HCEC 1CT (cell line): Measurements from ENCODE around the gene LSMEM2.
"Not testable (repeated sequence)": the region's sequence is repeated elsewhere in the genome, so short reads cannot be mapped to it uniquely, and the experiment has no call there.

ENCODE experiments used
- DNase-seq: peaks from one replicate; pipeline ENCODE4 v3.0.0-alpha.2; 2017

Gene LSMEM2

DNA sequence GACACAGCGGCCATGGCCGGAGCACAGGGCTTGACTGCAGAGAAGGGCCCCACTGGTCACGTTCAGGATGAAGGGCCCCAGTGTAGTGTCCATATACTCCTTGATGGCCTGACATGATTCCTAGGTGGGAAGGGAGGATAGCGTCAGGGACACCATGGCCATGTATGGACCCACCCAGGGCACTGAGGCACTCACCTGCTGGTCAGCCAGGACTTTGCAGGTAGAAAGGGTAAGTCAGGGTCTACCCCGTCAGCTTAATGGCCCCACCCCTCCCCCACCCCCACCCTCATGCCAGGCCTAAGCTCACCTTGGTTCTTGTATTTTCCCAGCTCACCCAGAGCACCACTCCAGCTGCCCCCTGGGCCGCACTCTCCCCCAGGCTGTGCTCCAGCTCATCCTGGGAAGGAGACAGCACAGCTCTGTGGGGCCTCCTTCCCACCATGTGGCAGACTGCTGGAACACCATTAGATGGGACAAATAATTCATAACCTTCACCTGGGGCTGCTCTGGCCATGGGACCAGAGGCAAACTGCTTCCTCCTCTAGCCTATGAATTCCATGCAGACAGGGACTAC is 21.9 kb downstream of the LSMEM2 start:
- no peak for DNase-seq

DNA sequence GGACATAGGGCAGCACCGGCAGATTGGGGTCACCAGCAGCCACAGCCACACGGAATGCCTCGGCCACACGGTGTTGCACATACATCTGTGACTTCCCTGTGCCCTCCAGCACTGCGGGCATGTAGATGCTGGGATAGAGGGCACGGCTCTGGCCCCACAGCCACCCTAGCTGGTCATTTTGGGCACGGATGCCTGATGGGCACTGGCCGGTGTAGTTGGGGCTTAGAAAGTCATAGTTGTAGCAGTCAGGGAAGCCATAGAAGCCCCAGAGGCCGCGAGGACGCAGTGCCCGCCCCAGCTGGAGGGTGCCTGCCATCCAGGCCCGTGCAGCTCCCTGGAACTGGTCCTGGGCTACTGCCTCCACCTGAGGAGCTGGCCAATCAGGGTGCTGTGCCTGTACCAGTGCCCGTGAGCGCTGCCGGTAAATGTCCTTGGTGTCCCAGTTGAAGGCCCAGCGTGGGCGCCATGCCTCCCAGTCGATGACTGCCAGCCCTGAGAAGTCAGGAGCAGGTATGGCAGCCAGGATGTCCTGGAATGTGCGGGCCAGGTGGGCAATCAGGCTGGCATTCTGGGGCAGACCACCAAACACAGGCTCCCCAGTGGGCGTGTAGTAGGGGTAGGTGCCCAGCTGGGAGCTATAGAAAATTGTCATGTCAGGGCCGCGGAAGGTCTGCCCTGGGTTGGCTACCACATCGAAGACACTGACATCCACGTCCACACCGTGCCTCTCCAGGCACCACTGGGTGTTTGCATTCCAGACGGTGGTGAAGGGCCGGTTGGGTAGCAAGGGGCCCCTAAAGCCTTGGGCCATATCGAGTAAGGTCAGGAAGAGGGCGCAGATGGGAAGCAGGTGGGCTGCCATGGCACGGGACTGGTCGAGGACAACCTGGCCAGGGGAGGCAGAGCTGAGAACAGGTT is 23.5 kb downstream of the LSMEM2 start:
- DNase-seq = no peak

DNA sequence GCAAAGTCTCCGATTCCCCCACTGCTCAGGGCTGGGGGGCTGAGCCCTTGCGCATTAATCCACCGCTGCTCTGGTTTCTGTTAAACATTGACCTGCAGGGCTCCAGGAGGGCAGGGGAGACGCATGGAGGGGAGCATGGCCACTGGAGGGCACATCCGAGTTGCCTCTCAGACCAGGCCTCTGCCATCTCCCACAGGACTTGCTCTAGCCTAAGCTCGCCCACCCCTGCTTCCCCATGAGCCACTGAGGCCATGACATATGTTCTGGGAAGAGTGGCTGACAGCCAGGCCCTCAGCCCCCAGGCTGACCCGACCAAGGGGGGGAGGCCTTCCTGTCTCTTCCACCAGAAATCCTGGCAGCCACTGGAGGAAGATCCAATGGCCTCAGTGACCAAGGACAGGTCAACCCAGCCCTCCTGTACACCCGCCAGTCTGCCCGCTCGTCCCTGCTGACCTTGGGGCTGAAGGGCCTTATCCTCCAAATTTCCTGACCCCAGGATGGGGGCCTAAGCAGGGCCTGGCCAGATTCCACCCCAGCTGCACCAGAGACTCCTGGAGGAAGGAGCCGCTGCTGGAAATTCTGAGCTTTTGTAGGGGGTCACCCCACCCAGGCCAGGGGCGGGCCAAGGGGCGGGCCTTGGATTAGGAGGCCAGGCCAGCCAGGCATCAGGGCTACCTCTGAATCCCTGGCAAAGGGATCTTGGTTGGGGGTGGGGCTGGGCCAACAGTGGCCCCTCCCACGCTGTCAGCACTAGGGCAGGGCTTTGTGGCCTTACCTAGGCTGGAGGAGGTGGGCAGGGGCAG is 24.3 kb downstream of the LSMEM2 start, which contains the start of gene HYAL1:
Gene HYAL1, minus strand, starts transcription at position 562 of the 803 bp plus-strand sequence. CDS start 618 bp downstream, outside the sequence.
- DNase-seq = peak; percentile 7

DNA sequence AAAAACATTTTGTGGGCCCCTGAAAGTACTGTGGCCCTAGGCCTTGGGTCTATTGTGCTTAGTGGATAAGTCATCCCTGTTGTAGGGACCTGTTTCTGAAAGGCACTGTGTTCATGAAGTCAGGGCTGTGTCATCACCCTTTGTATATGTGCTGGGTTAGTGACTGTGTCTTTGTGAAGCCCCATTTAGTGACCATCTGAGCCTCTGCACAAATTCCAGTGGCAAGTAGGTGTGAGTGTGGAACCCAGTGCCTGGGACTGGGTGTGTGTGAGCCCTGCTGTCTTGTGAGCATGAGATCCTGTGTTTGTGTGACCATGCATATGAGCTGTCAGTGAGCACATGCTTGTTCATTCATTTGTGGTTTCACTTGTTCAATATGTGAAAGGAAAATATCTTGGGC is 25.7 kb downstream of the LSMEM2 start:
- peak; percentile 57 for DNase-seq

DNA sequence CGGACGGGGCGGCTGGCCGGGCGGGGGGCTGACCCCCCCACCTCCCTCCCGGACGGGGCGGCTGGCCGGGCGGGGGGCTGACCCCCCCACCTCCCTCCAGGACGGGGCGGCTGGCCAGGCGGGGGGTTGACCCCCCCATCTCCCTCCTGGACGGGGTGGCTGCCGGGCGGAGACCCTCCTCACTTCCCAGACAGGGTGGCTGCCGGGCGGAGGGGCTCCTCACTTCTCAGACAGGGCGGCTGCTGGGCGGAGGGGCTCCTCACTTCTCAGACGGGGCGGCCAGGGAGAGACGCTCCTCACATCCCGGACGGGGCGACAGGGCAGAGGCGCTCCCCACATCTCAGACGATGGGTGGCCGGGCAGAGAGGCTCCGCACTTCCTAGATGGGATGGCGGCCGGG is 33.2 kb downstream of the LSMEM2 start:
- not testable (repeated sequence) for DNase-seq

DNA sequence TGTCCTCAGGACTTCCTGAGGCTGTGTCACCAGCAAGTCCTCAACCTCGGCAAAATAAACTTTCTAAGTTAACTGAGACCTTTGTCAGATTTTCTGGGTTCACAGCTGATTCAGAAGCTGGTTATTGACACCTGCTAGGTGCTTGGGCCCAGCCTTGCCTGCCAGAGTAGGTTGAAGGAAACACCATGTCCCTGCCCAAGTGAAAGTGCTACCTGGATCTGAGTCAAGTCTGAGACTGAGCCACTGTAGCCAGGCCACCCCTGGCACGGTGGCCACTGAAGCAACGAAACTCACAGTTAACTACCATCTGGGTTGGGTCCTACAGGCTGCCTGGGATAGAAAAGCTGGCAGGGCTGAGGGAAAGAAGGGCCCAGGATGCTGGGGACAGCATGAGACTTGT is 35.5 kb downstream of the LSMEM2 start:
- DNase-seq = no peak

DNA sequence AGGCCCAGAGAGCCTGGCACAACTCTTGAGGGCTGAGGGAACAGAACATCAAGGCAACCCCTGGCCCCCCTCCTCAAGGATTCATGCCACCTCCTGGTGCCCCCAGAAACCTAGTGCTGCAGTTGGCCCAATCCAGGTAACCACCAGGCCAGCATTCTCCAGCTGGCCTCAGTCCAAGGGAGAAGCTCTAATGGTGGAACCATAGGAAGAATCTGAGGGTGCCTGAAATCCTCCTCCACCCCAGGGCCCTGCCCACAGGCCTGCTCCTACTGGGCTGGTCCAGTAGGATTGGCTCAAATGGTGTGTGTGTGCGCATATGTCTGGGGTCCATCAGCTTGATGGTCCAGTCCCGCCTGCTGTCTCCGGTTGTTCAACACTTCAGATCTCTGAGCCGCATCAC is 35.9 kb downstream of the LSMEM2 start:
- DNase-seq = no peak

DNA sequence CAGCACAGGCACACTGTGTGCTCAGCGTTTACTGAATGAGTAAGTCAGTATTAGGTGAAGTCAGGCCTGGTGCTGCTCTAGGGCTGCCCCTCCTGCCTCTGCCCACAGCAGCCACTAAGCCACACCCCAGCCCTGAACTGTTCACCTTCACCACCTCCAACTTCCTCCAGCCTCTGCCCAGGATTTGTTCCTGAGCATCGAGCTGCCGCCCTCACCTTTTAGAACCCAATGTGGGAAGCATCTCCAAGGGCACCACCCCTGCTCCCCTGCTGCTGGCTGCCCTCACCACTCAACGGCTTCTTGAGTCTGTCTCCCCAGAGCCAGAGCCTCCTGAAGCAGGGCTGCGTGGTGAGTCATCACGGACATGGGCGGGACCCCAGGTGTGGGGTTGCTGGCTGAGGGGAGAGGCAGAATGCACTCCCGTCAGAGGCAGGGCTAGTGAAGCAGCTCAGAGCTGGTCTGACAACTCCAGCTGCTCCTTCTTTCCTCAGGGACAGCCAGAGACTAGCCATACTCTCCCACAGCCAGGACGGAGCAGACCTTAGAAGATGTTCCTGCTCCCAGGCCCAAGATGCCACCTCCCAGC is 37.9 kb downstream of the LSMEM2 start:
- no peak for DNase-seq

DNA sequence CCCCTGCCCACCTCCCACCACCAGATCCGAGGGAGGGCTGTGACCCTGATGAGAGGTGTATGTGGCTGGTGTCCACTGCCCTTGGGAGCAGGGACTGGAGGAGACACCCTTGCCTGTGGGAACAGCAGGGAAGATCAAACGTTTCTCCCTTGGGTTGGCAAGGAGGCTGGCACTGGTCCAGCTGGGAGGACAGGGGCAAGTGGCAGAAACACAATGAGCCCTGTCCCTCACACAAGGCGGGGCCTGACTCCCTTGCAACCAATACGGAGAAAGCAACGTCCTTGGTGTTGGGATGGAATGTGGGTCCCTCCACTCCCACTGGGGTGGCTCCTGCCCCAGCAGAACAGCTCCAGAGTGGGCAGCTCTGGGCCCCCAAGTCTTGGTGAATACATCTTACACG is 38.4 kb downstream of the LSMEM2 start:
- no peak for DNase-seq

DNA sequence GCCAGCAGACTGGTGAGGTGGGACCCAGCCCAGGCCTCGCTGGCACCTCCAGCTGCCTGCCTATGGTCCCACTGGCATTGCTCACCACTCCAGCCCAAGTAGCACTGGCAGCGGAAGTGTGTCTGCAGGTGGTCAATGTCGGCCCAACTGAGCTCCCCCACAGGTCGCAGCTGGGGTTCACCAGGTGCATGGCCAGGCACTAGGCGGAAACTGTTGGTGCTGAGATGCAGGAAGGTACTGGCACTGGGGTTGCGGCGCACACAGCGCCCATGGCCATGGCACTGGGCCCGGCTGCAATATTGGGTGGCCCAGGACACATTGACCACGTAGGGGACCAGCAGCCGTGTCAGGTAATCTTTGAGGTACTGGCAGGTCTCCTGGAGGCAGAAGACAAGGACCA is 39.3 kb downstream of the LSMEM2 start:
- DNase-seq = no peak

DNA sequence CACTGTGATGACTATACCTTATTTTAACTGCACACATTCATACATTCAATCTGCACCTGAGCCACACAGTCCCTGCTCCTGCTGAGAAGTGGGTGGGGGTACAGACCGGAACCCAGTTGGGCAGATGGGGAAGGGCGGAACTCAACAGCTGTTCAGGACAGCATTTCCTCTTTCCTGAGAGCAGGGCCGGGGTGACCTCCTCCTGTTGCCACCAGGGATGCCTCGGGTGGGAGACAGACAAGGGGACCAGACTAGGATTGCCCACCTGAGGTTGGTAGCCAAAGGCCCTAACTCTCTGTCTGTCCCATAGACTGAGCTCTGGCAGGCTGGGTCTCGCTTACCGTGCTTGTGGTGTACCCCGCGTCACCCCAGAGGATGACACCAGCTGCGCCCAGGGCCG is 39.7 kb downstream of the LSMEM2 start:
- no peak for DNase-seq

DNA sequence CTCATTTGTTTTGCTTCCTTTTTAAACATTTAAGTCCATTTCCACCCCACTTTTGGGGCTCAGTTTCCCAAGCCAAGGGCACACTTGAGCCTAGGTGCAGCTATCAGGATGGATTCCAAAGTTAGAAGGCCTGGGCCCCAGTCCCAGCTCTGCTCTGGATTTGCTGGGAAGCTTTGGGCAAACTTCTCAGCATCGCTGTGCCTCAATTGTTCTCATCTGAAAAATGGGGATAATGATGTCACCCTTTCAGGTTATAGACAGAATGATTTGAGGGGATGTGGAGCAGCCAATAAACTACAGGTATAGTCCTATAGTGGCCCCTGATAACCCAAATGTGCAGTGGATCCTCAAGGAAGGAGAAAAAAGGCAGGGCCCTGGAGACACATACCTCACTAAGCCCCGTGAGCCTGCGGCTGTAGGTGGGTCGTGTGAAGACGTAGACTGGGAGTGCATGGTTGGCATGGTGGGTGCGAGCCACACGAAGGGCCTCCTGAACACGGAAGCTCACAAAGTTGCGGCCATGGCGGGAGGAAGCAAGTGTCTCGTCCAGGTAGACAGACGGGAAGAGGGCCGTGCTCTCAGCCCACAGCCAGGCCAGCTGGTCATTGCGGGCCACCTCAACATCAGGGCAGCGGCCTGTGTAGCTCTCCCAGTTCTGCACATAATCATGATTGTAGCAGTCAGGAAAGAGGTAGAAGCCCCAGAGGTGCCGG is 40.5 kb downstream of the LSMEM2 start:
- no peak for DNase-seq

DNA sequence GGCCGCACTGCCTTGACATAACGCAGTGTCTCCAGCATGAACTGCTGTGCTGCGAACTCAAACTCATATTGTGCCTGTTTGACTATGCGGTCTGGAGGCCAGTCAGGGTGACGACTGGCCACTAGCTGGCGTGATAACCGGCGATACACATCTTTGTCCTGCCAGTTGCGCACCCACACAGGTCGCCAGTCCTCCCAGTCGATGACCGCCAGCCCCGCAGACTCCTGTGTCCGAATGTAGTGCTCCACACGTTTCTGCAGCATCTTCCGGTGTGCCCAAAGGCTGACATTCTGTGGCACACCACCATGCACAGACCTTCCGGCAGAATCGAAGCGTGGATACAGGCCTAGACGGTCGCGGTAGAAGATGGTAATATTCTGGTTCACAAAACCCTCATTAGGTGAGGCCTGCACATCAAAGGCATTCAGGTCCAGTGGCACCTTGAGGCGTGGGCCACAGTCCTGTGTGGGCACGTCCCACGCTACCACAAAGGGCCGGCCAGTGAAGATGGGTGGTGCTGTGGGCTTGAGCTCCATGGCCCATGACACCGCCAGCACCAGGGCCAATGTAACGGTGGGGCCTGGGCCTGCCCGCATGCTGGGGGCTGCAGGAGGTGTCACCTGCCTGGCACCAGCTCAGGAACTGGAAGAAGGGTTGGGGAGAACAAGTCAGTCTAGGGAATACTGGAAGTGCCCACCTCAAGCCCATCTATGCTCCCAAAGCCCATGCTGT is 41.2 kb downstream of the LSMEM2 start:
- DNase-seq = no peak

DNA sequence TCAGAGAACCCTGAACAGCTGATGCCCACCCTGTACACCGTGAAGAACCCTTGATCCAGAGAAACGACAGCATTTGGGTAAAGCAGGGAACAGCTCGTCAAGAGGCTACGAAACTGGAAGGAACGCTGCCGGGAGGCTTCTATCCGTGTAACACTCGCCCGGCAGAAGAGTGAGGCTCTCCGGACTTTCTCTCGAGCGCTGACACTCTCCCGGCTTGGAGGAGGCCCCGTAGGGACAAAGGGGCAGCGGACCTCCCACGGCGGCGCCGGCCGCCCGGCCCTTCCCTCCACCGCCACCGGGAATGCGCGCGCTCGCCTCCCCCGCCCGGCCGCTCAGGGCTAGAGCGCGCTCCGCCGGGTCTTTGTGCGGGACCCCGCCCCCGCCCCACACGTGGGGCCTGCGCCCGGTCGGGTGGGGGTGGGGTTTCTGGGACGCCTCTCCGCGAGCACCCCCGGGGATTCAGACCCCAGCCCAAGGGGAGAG is 42.0 kb downstream of the LSMEM2 start:
- DNase-seq = peak; percentile 40

DNA sequence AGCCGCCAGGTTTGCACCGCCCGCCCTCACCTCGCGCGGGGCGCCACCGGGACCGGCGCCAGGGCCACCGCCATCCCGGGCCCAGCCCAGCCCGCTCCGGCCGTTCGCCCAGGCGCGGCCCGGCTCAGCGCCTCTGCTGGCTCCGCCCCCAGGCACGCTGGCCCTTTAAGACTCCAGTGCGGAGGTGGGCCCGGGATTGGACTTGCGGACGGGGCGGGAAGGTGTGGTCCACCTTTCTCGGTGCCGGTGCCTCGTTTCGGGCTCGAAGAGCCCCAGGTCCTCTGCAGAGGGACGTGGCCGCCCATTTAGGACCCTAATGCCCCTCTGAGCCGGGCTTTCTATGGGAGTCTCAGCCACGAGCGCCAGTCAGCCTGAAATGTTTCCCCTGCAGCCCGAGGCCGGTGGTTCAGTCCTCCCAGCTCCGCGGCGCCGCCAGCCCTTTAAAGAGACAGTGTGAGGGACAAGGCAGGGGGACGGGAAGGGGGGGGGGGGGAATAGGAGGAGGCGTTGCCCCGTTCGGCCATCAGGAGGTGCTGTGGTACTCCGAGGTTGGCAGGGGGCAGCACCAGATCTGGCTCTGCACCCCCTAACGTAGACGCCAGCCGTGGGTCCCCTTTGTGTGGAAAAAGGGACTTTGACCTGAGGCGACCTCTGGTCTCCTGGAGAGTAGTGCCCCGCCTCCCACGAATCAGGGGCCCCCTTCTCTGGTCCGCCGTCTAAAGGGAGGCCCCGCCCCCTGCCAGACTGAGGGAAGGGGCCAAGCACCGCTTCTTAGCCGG is 42.6 kb downstream of the LSMEM2 start:
- peak; percentile 91 for DNase-seq

DNA sequence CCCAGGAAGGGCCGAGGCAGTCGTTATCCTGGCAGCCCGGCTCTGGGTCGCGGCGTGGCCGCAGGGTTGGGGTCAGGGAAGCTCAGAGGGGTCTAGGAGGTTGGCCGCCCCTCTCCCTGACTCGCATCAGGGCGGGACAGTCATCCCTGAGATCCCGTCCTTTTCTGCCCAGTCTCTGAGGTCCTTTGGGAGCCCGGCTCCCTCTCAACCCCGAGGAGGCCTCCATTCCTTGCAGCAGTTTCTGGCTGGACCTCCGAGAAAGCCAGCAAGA is 43.2 kb downstream of the LSMEM2 start:
- DNase-seq = no peak

DNA sequence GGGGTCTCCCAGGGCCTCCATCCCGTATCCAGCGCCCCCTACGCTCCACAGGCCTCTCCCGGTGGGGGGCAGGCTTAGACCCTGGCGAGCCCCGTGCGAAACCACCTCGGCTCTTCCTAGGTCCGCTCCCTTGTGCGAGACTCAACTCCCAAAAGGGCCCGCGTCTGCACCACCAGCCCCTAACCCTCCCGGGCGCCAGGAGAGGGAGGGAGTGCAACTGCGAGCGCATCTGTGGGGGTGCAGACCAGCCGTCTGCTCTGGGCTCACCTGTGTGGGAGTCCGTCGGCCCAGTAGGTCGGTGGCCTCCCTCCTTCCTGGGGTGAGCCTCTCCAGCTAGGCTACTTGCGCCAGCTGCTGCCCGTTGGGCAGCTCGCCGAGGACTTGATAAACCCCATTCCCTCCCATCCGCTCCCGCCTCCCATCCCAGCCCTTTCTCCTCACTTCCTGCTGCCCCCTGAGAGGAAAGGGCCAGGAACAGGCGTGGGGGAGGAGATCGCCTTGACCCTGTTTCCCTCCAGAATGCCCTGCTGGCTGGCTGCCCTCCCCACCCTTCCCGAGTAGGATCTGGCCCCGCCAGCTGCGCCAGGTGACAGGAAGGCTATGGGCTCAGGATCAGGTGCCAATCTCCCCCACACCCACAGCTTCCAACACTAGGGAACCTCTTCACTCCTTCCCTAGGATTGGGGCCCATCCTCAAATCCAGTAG is 43.7 kb downstream of the LSMEM2 start, which contains the start of gene HYAL2:
Gene HYAL2, minus strand, starts transcription at position 360 of the 706 bp plus-strand sequence. CDS start 2,256 bp downstream, outside the sequence.
- DNase-seq = no peak

DNA sequence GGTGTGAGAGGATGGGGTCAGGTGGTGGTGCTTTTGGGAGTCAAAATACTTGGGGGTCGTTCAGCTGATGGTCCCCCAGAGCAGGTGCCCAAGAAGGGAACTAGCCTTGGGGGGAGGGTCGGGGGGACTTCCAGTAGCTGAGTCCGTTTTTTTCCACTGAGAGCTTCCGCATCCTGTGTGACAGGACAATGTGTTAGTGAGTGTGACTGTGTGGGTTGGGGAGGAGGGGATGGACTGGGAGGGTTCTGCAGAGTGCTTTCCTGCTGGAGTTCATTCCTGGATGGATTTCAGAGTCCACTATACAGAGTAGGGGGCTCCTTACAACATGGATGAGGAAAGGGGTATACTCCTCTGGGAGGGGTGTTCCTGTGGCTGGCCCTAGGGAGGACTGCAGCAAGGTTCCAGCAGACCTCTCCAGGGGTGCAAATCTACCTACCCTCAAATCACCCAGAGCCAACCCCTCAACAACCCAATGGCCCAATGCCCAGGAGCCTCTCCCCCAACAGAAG is 44.3 kb downstream of the LSMEM2 start:
- no peak for DNase-seq

DNA sequence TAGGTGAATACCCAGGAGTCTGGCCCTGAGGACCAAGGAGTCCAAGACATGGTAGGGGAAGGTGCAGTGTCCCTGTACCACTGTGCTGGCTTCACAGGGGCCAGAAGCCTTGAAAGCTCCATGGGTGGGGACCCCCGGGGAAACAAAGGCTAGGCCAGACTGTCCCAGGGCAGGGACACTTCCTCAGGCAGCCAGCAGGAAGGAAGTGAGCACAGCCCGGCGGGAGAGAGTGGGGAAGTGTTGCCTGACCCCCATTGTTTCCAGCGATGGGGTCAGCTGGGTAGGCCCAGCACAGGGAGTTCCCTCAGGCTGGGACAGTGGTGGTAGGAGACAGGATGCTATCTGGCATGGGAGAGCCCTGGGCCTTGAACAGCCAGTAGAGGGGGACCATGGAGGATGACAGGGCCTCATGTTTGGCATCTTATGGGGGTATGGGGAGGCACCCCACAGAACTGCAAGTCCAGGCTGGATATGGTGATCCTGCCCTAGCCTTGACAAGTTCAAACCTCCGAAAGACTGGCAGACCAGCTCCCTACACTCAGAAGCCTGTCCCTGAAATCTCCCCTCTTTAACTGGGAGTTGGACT is 44.8 kb downstream of the LSMEM2 start:
- no peak for DNase-seq
